K562 (cell line): ENCODE measurements around the gene B4GALT5. TPM values are rescaled to one million over a fixed set of nuclear protein-coding genes. Genes with fewer than 3 reads are reported as not detected.

ENCODE experiments used
- ATAC-seq: fragments of 200-7000 bp; cut with Tn5 transposase; 3 replicates; pipeline ENCODE4 v1.9.1; 2020; ENCODE audit warnings: moderate library complexity
- BruUV-seq: library from RNA; stranded (reverse); fragments of 400-500 nt; replicated peaks from 2 replicates; lab custom pipeline; 2021; lab: Mats Ljungman, UMichigan
- CTCF ChIA-PET: fragments of 300-600 bp; formaldehyde crosslinking; extraction: SDS; loops from one replicate; lab custom pipeline; 2021; ENCODE audit warnings: low intra/inter-chr PET ratio; lab: Yijun Ruan, JAX
- POLR2A ChIA-PET: fragments of 300-600, 350-650 bp; sonication (Branson Sonifier 250); formaldehyde crosslinking; extraction: SDS; loops from one replicate; lab custom pipeline; 2021; ENCODE audit warnings: antibody characterized with exemption, inconsistent platforms; lab: Yijun Ruan, JAX
- DNase-seq, 4 experiments: peaks; one replicate each; pipeline versions ENCODE4 v3.0.0 to v3.0.0-alpha.2; 2011 to 2018; ENCODE audit warnings: low spot score in 3 of 4, mixed read lengths in 3 of 4; ENCODE audit errors: extremely low read depth in 1 of 4
- FAIRE-seq: peaks from 2 replicates; lab custom pipeline; 2011; peaks lifted over from hg19 to GRCh38; lab: Jason Lieb, UNC
- H2AFZ ChIP-seq: 2 replicates; pipeline ENCODE4 v1.6.0; 2011; ENCODE audit warnings: low read depth, low read length, control low read depth, inconsistent platforms
- H3K27ac ChIP-seq: fragments of 200-600 bp; 3 replicates; pipeline ENCODE4 v1.8.0; 2011; ENCODE audit warnings: low read depth, mild to moderate bottlenecking, control low read depth, inconsistent platforms, low read length, moderate library complexity, mixed read lengths; ENCODE audit errors: extremely low read depth
- H3K27me3 ChIP-seq, 2 experiments: fragments of 300-600 bp in 1 of 2; 2 replicates in 1 of 2; 3 replicates in 1 of 2; pipeline versions ENCODE4 v1.6.0 to v1.8.0; 2011; ENCODE audit warnings: inconsistent platforms in 2 of 2, low read length in 2 of 2, mild to moderate bottlenecking in 1 of 2, mixed read lengths in 1 of 2, moderate library complexity in 1 of 2; ENCODE audit not compliant: control insufficient read depth in 2 of 2, insufficient read depth in 2 of 2
- H3K36me3 ChIP-seq: fragments of 300-600 bp; 3 replicates; pipeline ENCODE4 v1.8.0; 2011; ENCODE audit warnings: mild to moderate bottlenecking, low read length, inconsistent platforms; ENCODE audit not compliant: control insufficient read depth, insufficient read depth
- H3K4me1 ChIP-seq, 2 experiments: fragments of 200-600 bp in 1 of 2; replicated peaks in 1 of 2; 2 replicates in 1 of 2; 3 replicates in 1 of 2; pipeline versions ENCODE4 v1.5.1 to v1.8.0; 2011; ENCODE audit warnings: inconsistent platforms in 2 of 2, low read length in 2 of 2, mild to moderate bottlenecking in 1 of 2, mixed read lengths in 1 of 2, moderate library complexity in 1 of 2; ENCODE audit not compliant: control insufficient read depth in 2 of 2, insufficient read depth in 2 of 2
- H3K4me2 ChIP-seq: 2 replicates; pipeline ENCODE4 v1.6.1; 2011; ENCODE audit warnings: low read length, control low read depth, inconsistent platforms, mixed read lengths; ENCODE audit not compliant: insufficient read depth
- H3K4me3 ChIP-seq: fragments of 200-600 bp; sonication (generic), shearing (Covaris generic); 2 replicates; pipeline ENCODE4 v1.5.1; 2016; ENCODE audit warnings: control low read depth, inconsistent platforms
- H3K79me2 ChIP-seq: fragments of 200-600 bp; 3 replicates; pipeline ENCODE4 v1.8.0; 2011; ENCODE audit warnings: low read length, inconsistent platforms; ENCODE audit not compliant: control insufficient read depth, insufficient read depth
- H3K9ac ChIP-seq, 2 experiments: 2 replicates each; pipeline versions ENCODE4 v1.6.0 to v1.6.1; 2011; ENCODE audit warnings: low read depth in 2 of 2, low read length in 2 of 2, control low read depth in 1 of 2, inconsistent platforms in 1 of 2, mild to moderate bottlenecking in 1 of 2, mixed read lengths in 1 of 2; ENCODE audit not compliant: insufficient read depth in 1 of 2
- H3K9me1 ChIP-seq: one replicate; pipeline ENCODE4 v1.6.0; 2011; ENCODE audit warnings: inconsistent platforms, mild to moderate bottlenecking, low read length, moderate library complexity; ENCODE audit not compliant: control insufficient read depth, insufficient read depth
- H3K9me3 ChIP-seq: replicated peaks from 2 replicates; pipeline ENCODE4 v1.5.1; 2011; ENCODE audit warnings: low read depth, low read length, inconsistent platforms; ENCODE audit not compliant: control insufficient read depth, insufficient read depth
- H4K20me1 ChIP-seq: replicated peaks from 2 replicates; pipeline ENCODE4 v1.6.1; 2011; ENCODE audit warnings: low read length, inconsistent platforms, mixed read lengths; ENCODE audit not compliant: control insufficient read depth, insufficient read depth
- CCAR2 ChIP-seq: fragments of 200-400 bp; formaldehyde crosslinking; IDR thresholded peaks from 2 replicates; pipeline ENCODE4 v1.6.1; 2017; ENCODE audit warnings: mild to moderate bottlenecking, low read depth, low read length
- CEBPB ChIP-seq: fragments of 450-650 bp; IDR thresholded peaks from 2 replicates; pipeline ENCODE4 v1.6.1; 2016; ENCODE audit warnings: missing genetic modification characterization, missing compliant biosample characterization
- CXXC5 ChIP-seq: fragments of 250-450 bp; sonication (Bioruptor Pico); IDR thresholded peaks from 2 replicates; pipeline ENCODE4 v1.8.0; 2022; ENCODE audit warnings: inconsistent platforms, mild to moderate bottlenecking, moderate library complexity
- DLX4 ChIP-seq: fragments of 250-450 bp; sonication (Bioruptor Pico); IDR thresholded peaks from 2 replicates; pipeline ENCODE4 v1.6.1; 2021; ENCODE audit warnings: mild to moderate bottlenecking
- DMBX1 ChIP-seq: fragments of 250-450 bp; sonication (Bioruptor Pico); IDR thresholded peaks from 2 replicates; pipeline ENCODE4 v1.8.0; 2022; ENCODE audit warnings: inconsistent platforms, mild to moderate bottlenecking, moderate library complexity, borderline replicate concordance
- MEIS2 ChIP-seq: fragments of 450-650 bp; IDR thresholded peaks from 2 replicates; pipeline ENCODE4 v1.6.1; 2014; ENCODE audit warnings: mild to moderate bottlenecking; ENCODE audit not compliant: partially characterized antibody
- NR2C1 ChIP-seq, 2 experiments: fragments of 450-650 bp; IDR thresholded peaks; 2 replicates each; pipeline ENCODE4 v1.6.1; 2017; ENCODE audit warnings: mild to moderate bottlenecking in 2 of 2, antibody characterized with exemption in 1 of 2, inconsistent platforms in 1 of 2, missing compliant biosample characterization in 1 of 2, missing genetic modification characterization in 1 of 2
- RAD51 ChIP-seq: fragments of 450-650 bp; IDR thresholded peaks from 2 replicates; pipeline ENCODE4 v1.7.1; 2016; ENCODE audit warnings: low read depth, mild to moderate bottlenecking, borderline replicate concordance
- ZBTB12 ChIP-seq: fragments of 250-450 bp; sonication (Bioruptor Pico); IDR thresholded peaks from 2 replicates; pipeline ENCODE4 v1.4.0; 2020
- ZKSCAN3 ChIP-seq: fragments of 250-450 bp; sonication (Bioruptor Pico); IDR thresholded peaks from 2 replicates; pipeline ENCODE4 v1.4.0; 2020
- WGBS: fragments of 100-300 bp; shearing (Covaris generic); methylation state at CpG from one replicate; pipeline ENCODE4 v1.1.6; 2016; ENCODE audit warnings: low coverage, mixed read lengths; ENCODE audit not compliant: insufficient coverage; ENCODE audit errors: missing lambda C conversion rate; 5-methylcytosine and 5-hydroxymethylcytosine counted together
- in situ Hi-C: fragments of 300-500 bp; cut with MboI; formaldehyde crosslinking; loops from 4 replicates; pipeline ENCODE4 v1.15.0; 2018; ENCODE audit warnings: inconsistent platforms, mixed read lengths
- intact Hi-C: fragments of 100-400 bp; cut with micrococcal nuclease; formaldehyde crosslinking; loops from 2 replicates; pipeline ENCODE4 v1.14.2; 2022
- polyA plus RNA-seq, 8 experiments: library from polyadenylated mRNA; depleted of rRNA in 4 of 8; stranded (reverse) in 5 of 8; unstranded in 3 of 8; fragments of >200 nt; fragmentation: Nextera tagmentation in 2 of 8; fragmentation: Illumina TruSeq in 1 of 8; extraction: Ambion mirVana in 2 of 8; extraction: Trizol in 1 of 8; gene quantifications; 2 replicates each; pipeline versions ENCODE4 v1.2.1 to v1.2.3, GENCODE V29; 2011 to 2014; ENCODE audit warnings: inconsistent platforms in 1 of 8, missing spikeins in 1 of 8
- total RNA-seq, 7 experiments: library from RNA; depleted of rRNA in 6 of 7; stranded (reverse); fragments of >200 nt in 6 of 7; fragmentation: Illumina TruSeq in 2 of 7; extraction: Trizol in 2 of 7; gene quantifications; 2 replicates each; pipeline versions ENCODE4 v1.2.1 to v1.2.3, GENCODE V29; 2011 to 2021; ENCODE audit warnings: low replicate concordance in 1 of 7

The B4GALT5 gene
- total and polyA plus RNA-seq, 9 of the 15 experiments (the other 6 are each of a cell fraction or from before 2014, with no cell fraction given): 8.5 to 32.6 (median 23.4) TPM

GRCh38 chr20:49690899-49691620 lies 22.6 kb downstream of the B4GALT5 start (continued):
- TF ChIP-seq CEBPB (tag) (peak; percentile 78), MEIS2 (peak; percentile 37), DMBX1 (no peak), ZBTB12 (CRISPR knock-in tag) (no peak)

- Histone ChIP-seq H3K9me1 (no peaks in the 10 kb centered on the region), H3K4me3 (no peak overlapping the region), H3K4me1 (peaks cover 19 to 59% of the 10 kb centered on the region in 2 experiments), H3K27me3 (no peaks in the 10 kb centered on the region), H3K36me3 (peaks cover 10% of the 10 kb centered on the region; the same call in 2 of the 3 replicates), H2AFZ (no peak overlapping the region), H4K20me1 (no peaks in the 10 kb centered on the region), H3K79me2 (peaks cover 96% of the 10 kb centered on the region), H3K9ac (peak overlapping the region in 1 of 2 experiments; percentile 15; a peak in 1 of 4 replicates), H3K27ac (peak overlapping the region; percentile 29; the same call in 1 of the 3 replicates), H3K9me3 (no peaks in the 10 kb centered on the region), H3K4me2 (peak overlapping the region; percentile 50; the same call in 1 of the 2 replicates)
- intact Hi-C loops (no loop called here), in situ Hi-C loops (no loop called here)
- CTCF ChIA-PET: interaction anchor here (0.7 kb wide), 1 partner anchor 845 kb away, joined by 3 read pairs; no protein-coding TSS in a partner anchor
- POLR2A ChIA-PET: interaction anchor here (0.9 to 3.0 kb wide), 3 partner anchors 11 to 14 kb away, joined by 3 to 17 read pairs (median 4); no protein-coding TSS in a partner anchor
- WGBS: 21% methylated on average over 4 of the region's 4 CpGs
- peak; percentile 22 to 83 (median 42) for DNase-seq
- FAIRE-seq: peak; percentile 77
- ATAC-seq: peak; percentile 74
- BruUV-seq: no TSS peak
- TF ChIP-seq CCAR2: no peak
- no peak for TF ChIP-seq DLX4 (CRISPR knock-in tag)
- no peak for TF ChIP-seq ZKSCAN3 (CRISPR knock-in tag)
- no peak for TF ChIP-seq CXXC5 (CRISPR knock-in tag)
- no peak for TF ChIP-seq NR2C1 (IDR thresholded peaks at IDR 0.05)
- 0 out of 2 replicates have a peak, but pooled peaks have one; percentile 34 for TF ChIP-seq NR2C1 (tag; IDR thresholded peaks at IDR 0.05)
- no peak for TF ChIP-seq RAD51
Observed at GRCh38 chr20:49687595-49688567, 25.8 kb downstream of the B4GALT5 start.
